HG03097 (cell line): Measurements from ENCODE around the gene CACNA1B.
"Not testable (repeated sequence)": the region's sequence is repeated elsewhere in the genome, so short reads cannot be mapped to it uniquely, and the experiment has no call there.

Source experiments
- ATAC-seq: cut with Tn5 transposase; IDR thresholded peaks from one replicate; pipeline ENCODE4 v1.9.1; 2021; ENCODE audit not compliant: unreplicated experiment, low FRiP score

The CACNA1B gene

GRCh38 chr9:138122676-138123075 lies 245.1 kb downstream of the CACNA1B start:
- ATAC-seq: no peak

DNA sequence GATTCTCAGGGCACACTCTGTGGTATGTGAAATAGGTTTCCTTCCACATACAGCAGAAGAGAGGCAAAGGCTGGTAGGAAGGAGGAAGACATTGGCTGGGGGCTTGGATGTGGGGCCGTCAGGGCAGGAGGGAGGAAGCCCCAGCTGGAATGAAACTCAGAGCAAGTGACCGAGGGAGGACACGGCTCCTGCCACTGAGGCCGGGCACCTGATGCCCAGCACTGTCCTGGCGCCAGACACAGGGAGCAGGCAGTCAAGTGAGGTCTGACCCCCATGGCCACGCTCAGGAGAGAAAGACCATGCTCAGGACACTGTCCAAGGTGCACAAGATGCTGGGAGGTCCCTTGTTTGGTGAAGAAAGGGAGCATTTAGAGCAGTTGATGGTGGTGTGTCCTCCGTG lies 245.5 kb downstream of the CACNA1B start:
- ATAC-seq: no peak

GRCh38 chr9:138126090-138126857 lies 248.7 kb downstream of the CACNA1B start:
- not testable (repeated sequence) for ATAC-seq

- ATAC-seq: not testable (repeated sequence)
Observed at GRCh38 chr9:138126858-138127584, 249.4 kb downstream of the CACNA1B start.

DNA sequence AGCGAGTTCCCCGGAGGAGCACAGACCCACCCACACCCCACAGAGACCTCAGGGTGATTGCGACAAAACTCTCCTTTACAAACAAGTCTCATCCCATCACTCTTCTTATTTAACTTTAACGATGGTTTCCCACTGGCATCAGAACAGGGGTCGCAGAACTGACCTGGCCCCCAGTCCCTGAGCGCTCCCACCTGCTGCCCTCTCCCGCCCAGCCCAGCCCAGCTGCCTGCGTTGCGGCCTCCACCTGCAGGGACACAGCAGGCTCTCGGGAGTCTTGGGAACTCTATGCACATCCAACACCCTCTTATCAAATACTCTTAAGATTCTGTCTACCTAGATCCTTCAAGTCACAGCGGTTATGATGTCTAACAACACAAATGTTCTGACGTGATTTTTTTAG lies 250.4 kb downstream of the CACNA1B start:
- not testable (repeated sequence) for ATAC-seq

DNA sequence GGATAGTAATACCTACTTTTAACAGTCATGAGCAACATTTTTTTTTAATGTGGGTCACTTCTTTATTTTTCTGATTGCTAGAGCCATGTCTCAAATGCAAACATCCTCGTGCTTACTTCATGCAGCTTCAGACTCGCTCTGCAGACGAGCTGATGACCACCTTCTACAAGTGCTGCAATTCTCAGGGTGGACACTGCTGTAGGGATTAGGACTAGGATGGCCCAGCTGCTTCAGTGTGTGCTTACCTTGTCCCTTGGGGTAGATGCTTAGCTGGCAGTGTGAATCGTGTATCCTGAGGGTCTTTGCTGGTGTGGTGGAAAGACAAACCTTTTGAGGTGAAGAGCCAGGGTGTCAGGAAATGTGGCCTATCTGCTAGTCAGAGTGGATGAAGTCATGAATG lies 251.7 kb downstream of the CACNA1B start:
- not testable (repeated sequence) for ATAC-seq

DNA sequence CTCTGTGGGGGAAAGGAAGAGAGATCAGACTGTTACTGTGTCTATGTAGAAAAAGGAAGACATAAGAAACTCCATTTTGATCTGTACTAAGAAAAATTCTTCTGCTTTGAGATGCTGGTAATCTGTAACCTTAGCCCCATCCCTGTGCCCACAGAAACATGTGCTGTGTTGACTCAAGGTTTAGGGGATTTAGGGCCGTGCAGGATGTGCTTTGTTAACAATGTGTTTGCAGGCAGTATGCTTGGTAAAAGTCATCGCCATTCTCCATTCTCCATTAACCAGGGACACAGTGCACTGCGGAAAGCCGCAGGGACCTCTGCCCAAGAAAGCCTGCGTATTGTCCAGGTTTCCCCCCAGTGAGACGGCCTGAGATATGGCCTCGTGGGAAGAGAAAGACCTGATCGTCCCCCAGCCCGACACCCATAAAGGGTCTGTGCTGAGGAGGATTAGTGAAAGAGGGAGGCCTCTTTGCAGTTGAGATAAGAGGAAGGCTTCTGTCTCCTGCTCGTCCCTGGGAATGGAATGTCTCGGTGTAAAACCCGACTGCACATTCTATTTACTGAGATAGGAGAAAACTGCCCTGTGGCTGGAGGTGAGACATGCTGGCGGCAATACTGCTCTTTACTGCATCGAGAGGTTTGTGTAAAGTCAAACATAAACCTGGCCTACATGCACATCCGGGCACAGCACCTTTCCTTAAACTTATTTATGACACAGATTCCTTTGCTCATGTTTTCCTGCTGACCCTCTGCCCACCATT lies 255.5 kb downstream of the CACNA1B start:
- ATAC-seq: not testable (repeated sequence)

- not testable (repeated sequence) for ATAC-seq
Observed at GRCh38 chr9:138134581-138134980, 257.0 kb downstream of the CACNA1B start.

- ATAC-seq: not testable (repeated sequence)
Observed at GRCh38 chr9:138139096-138139495, 261.5 kb downstream of the CACNA1B start.

DNA sequence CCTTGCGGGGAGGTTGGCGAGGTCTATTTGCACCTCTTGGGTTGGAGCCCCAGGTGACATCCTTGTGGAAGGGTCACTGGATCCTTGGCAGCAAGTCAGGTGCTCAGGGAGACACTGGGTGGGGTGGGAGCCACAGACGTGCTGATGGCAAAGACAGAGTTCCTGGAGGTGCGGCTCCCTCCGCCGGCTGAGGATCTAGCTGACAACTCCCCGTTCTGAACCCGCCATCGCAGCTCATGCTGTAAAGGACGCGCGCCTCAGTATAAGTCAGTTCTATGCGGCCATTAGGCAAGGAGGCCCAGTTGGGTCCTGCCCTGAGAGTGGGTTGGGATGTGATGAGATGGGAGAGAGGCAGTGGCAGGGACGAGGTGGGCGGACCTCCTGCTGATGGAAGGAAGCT lies 263.4 kb downstream of the CACNA1B start:
- not testable (repeated sequence) for ATAC-seq

DNA sequence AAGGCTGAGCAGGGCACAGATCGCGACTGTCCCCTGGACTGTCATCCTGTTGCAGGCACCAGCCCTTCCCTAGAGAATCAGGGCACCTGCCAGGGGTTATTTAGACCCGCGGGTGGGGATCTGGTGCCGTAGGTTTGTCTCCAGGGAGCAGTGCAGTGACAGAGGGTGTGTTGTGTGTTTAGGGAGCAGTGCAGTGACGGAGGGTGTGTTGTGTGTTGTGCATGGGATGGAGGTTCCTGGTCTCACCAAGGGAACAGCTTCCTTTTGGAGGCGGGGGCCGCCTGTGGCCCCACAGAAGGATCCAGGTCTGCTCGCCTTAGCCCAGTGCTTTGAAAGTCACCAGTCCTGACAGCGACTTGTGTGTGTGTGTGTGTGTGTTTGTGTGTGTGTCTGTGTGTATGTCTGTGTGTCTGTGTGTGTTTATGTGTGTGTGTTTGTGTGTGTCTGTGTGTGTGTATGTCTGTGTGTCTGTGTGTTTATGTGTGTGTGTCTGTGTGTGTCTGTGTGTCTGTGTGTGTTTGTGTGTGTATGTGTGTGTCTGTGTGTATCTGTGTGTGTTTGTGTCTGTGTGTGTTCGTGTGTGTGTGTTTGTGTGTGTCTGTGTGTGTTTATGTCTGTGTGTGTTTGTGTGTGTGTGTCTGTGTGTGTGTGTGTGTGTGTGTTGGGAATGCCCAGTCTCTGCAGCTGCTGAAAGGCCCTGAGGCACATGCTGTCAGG lies 265.1 kb downstream of the CACNA1B start:
- not testable (repeated sequence) for ATAC-seq

DNA sequence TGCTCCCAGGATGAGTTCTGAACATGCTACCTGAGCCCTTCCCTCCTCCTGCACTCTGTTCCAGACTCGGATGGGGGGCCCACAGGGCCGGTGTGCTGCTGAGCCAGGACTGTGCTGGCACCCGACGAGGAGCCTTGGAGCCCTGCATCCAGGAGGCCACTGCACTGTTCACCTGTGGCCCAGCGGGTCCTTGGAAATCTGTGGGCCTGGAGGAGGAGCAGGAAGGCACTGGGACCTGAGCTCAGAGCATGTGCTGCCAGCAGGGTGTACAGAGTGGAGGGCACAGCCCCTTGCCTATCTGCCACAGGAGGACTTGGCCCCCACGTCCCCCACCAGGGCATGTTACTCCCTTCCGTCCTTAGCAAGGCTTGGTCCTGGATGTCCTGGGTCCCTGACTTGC lies 265.9 kb downstream of the CACNA1B start:
- not testable (repeated sequence) for ATAC-seq

GRCh38 chr9:138147556-138147955 lies 270.0 kb downstream of the CACNA1B start:
- not testable (repeated sequence) for ATAC-seq

DNA sequence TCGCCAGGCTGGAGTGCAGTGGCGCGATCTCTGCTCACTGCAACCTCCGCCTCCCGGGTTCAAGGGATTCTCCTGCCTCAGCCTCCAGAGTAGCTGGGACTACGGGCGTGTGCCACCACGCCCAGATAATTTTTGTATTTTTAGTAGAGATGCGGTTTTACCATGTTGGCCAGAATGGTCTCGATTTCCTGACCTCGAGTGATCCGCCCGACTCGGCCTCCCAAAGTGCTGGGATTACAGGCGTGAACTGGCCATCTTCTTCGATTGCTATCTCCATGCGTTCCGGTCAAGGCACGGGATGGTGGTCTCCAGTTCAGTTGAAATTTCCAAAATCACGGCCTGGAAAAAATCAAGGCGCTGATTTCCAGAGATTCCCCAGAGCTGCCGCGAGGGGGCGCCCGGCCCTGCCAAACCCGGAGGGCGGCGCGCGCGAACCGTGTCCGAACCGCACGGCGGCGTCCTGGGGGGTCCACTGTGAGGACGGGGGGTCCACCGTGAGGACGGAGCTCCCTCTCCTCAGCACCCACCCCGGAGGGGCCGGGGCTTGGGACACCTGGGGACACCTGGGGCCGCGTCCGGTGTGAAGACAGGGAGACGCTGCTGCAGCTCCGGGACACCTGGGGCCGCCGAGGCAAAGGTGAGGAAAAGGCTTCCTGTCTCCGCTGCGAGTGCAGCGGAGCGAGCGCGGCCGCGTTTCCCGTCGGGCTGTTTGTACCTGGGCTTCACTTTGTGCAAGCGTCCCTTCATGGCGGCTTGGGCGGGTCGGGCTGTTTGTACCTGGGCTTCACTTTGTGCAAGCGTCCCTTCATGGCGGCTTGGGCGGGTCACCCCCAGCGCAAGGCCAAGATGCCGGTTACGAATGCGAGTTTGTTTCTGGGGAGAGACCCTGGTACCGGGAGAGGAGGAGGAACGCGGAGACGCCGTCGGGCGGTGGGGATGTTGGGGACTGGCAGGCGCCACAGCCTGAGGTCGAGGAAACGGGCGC lies 272.4 kb downstream of the CACNA1B start:
- not testable (repeated sequence) for ATAC-seq

DNA sequence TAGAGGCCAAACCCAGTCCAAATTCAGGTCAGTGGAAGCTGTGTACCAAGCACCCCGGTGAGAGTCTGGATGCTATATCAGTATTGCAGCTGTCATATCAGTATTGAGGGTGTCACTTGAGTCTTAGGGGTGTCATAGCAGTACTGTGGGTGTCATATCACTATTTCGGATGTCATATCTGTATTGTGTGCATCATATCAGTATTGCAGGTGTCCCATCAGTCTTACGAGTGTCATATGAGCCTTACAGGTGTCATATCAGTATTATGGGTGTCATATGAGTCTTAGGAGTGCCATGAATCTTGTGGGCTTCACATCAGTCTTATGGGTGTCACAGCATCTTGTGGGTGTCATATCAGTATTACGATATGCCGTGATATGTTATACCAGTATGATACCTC lies 278.2 kb downstream of the CACNA1B start:
- ATAC-seq: not testable (repeated sequence)

DNA sequence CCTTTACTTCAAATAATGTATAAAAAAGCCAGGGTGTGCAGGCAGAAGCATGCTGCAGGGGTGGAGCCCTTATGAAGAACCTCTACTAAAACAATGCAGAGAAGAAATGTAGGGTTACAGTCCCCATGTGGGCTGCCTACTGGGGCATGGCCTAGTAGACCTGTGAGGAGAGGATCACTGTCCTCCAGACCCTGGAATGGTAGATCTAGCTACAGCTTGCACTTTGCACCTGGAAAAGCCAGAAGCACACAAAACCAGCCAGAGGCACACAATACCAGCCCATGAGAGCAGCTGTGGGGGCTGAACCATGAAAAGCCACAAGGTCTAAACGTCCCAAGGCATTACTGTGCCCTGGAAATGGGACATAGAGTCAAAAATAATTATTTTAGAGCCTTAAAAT lies 289.2 kb downstream of the CACNA1B start:
- not testable (repeated sequence) for ATAC-seq
